Measurements from ENCODE around the gene MZF1. TPM values are rescaled to one million over a fixed set of nuclear protein-coding genes. Genes with fewer than 3 reads are reported as not detected.
A peak's percentile ranks its signal among the peaks of the same experiment; 100 is the strongest.

Gene MZF1
- total and polyA plus RNA-seq, 9 of the 15 experiments (the other 6 are each of a cell fraction or from before 2014, with no cell fraction given): 0.31 to 29.3 (median 11.5) TPM

DNA sequence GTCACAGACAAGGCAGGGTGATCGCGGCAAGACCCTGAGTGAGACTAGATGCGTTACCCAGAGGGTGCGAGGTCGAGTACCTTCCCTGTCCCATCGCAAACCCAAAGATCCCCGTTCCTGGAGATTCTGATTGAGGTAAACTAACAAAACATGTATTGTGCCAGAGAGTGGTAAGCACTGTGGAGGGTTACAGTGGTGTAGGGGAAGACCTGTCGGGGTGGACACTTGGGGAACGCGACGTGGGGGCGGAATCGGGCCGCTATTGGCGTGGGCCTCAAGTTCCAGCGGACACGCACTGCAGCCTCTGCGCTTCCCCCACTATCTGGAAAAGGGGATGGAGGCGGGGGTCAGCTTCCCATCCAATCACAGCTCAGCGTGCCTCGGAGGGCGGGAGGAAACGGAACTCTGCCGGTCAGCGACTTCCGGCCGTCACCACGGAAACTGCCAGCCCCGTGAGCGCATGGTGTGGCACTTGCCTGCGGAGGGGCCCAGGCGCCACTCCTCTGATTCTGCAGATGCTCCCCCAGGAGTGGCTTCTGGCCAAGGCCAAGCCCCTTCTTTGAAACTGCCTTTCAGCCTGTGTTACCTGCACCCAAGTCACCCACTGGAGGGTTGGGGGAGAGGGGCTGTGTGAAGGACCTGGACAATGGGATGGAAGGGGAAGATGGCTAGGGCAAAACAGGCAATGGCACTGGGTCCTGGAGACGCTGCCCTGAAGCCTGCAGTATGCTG lies 13.7 kb downstream of the MZF1 start (continued):
- TF ChIP-seq NUFIP1 (IDR thresholded peaks at IDR 0.05; ENCODE audit: partially characterized antibody): peak; percentile 49
- TF ChIP-seq KLF1 (tag; IDR thresholded peaks at IDR 0.05): no peak
- TF ChIP-seq ZNF436 (CRISPR knock-in tag; IDR thresholded peaks at IDR 0.05): no peak
- TF ChIP-seq, protein P1, sequence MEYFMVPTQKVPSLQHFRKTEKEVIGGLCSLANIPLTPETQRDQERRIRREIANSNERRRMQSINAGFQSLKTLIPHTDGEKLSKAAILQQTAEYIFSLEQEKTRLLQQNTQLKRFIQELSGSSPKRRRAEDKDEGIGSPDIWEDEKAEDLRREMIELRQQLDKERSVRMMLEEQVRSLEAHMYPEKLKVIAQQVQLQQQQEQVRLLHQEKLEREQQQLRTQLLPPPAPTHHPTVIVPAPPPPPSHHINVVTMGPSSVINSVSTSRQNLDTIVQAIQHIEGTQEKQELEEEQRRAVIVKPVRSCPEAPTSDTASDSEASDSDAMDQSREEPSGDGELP (CRISPR knock-in tag; IDR thresholded peaks at IDR 0.05; ENCODE audit: borderline replicate concordance): peak; percentile 48; the same call in 1 of the 2 replicates
- TF ChIP-seq, protein P2, sequence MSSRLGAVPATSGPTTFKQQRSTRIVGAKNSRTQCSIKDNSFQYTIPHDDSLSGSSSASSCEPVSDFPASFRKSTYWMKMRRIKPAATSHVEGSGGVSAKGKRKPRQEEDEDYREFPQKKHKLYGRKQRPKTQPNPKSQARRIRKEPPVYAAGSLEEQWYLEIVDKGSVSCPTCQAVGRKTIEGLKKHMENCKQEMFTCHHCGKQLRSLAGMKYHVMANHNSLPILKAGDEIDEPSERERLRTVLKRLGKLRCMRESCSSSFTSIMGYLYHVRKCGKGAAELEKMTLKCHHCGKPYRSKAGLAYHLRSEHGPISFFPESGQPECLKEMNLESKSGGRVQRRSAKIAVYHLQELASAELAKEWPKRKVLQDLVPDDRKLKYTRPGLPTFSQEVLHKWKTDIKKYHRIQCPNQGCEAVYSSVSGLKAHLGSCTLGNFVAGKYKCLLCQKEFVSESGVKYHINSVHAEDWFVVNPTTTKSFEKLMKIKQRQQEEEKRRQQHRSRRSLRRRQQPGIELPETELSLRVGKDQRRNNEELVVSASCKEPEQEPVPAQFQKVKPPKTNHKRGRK (tag; IDR thresholded peaks at IDR 0.05): no peak
- TF ChIP-seq ZNF707 (CRISPR knock-in tag; conservative IDR thresholded peaks at IDR 0.05): no peak
- TF ChIP-seq SPI1 (IDR thresholded peaks at IDR 0.05; ENCODE audit: borderline replicate concordance, low read depth, low read length): no peak
- TF ChIP-seq ZFP36 (IDR thresholded peaks at IDR 0.05; ENCODE audit: low read depth, low read length, partially characterized antibody): no peak
- TF ChIP-seq FUS (optimal IDR thresholded peaks at IDR 0.05; ENCODE audit: low read depth, low read length): no peak
- TF ChIP-seq, protein P3, sequence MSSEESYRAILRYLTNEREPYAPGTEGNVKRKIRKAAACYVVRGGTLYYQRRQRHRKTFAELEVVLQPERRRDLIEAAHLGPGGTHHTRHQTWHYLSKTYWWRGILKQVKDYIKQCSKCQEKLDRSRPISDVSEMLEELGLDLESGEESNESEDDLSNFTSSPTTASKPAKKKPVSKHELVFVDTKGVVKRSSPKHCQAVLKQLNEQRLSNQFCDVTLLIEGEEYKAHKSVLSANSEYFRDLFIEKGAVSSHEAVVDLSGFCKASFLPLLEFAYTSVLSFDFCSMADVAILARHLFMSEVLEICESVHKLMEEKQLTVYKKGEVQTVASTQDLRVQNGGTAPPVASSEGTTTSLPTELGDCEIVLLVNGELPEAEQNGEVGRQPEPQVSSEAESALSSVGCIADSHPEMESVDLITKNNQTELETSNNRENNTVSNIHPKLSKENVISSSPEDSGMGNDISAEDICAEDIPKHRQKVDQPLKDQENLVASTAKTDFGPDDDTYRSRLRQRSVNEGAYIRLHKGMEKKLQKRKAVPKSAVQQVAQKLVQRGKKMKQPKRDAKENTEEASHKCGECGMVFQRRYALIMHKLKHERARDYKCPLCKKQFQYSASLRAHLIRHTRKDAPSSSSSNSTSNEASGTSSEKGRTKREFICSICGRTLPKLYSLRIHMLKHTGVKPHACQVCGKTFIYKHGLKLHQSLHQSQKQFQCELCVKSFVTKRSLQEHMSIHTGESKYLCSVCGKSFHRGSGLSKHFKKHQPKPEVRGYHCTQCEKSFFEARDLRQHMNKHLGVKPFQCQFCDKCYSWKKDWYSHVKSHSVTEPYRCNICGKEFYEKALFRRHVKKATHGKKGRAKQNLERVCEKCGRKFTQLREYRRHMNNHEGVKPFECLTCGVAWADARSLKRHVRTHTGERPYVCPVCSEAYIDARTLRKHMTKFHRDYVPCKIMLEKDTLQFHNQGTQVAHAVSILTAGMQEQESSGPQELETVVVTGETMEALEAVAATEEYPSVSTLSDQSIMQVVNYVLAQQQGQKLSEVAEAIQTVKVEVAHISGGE (CRISPR knock-in tag; IDR thresholded peaks at IDR 0.05): peak; percentile 25 to 96 (median 41); a peak in 5 of 6 replicates
- TF ChIP-seq ZNF584 (CRISPR knock-in tag; IDR thresholded peaks at IDR 0.05; ENCODE audit: low read depth): peak; percentile 54
- peak; percentile 98 for TF ChIP-seq NFRKB (IDR thresholded peaks at IDR 0.05; ENCODE audit: low read depth)
- TF ChIP-seq, protein P4, sequence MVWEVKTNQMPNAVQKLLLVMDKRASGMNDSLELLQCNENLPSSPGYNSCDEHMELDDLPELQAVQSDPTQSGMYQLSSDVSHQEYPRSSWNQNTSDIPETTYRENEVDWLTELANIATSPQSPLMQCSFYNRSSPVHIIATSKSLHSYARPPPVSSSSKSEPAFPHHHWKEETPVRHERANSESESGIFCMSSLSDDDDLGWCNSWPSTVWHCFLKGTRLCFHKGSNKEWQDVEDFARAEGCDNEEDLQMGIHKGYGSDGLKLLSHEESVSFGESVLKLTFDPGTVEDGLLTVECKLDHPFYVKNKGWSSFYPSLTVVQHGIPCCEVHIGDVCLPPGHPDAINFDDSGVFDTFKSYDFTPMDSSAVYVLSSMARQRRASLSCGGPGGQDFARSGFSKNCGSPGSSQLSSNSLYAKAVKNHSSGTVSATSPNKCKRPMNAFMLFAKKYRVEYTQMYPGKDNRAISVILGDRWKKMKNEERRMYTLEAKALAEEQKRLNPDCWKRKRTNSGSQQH (CRISPR knock-in tag; IDR thresholded peaks at IDR 0.05): no peak
- TF ChIP-seq MYNN (IDR thresholded peaks at IDR 0.05): no peak; the same call in 1 of the 2 replicates
- no peak for TF ChIP-seq MYNN (CRISPR knock-in tag; IDR thresholded peaks at IDR 0.05)
- TF ChIP-seq, protein P5, sequence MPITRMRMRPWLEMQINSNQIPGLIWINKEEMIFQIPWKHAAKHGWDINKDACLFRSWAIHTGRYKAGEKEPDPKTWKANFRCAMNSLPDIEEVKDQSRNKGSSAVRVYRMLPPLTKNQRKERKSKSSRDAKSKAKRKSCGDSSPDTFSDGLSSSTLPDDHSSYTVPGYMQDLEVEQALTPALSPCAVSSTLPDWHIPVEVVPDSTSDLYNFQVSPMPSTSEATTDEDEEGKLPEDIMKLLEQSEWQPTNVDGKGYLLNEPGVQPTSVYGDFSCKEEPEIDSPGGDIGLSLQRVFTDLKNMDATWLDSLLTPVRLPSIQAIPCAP (CRISPR knock-in tag; IDR thresholded peaks at IDR 0.05; ENCODE audit: borderline replicate concordance): 0 out of 2 replicates have a peak, but pooled peaks have one; percentile 50
- TF ChIP-seq ZNF311 (CRISPR knock-in tag; IDR thresholded peaks at IDR 0.05): no peak
- TF ChIP-seq, protein P6, sequence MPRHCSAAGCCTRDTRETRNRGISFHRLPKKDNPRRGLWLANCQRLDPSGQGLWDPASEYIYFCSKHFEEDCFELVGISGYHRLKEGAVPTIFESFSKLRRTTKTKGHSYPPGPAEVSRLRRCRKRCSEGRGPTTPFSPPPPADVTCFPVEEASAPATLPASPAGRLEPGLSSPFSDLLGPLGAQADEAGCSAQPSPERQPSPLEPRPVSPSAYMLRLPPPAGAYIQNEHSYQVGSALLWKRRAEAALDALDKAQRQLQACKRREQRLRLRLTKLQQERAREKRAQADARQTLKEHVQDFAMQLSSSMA (CRISPR knock-in tag; IDR thresholded peaks at IDR 0.05): peak; percentile 68; the same call in 1 of the 2 replicates

Data from K562 (cell line).